GM08714 (cell line): ENCODE measurements around the gene ATP5MC2.
A peak's percentile ranks its signal among the peaks of the same experiment; 100 is the strongest.
"Not testable (repeated sequence)": the region's sequence is repeated elsewhere in the genome, so short reads cannot be mapped to it uniquely, and the experiment has no call there.

ENCODE experiments used
- H3K4me3 ChIP-seq: fragments of 200-500 bp; sonication (Bioruptor generic); 2 replicates; pipeline ENCODE4 v1.5.1; 2014; ENCODE audit warnings: mild to moderate bottlenecking, low read length, inconsistent platforms
- ZNF274 ChIP-seq: IDR thresholded peaks from 2 replicates; pipeline ENCODE4 v1.6.1; 2012; ENCODE audit warnings: mild to moderate bottlenecking, low read depth, low read length

The ATP5MC2 gene

GRCh38 chr12:53675701-53676607 is at the start of gene ATP5MC2:
TSS of gene ATP5MC2 (minus strand) at chr12:53676083. CDS start at chr12:53672614, 3,469 bp downstream.
- H3K4me3 ChIP-seq = peak within 1 kb of the TSS; percentile 91
- no peak for TF ChIP-seq ZNF274

- H3K4me3 ChIP-seq = no peak overlapping the region
- no peak for TF ChIP-seq ZNF274
Observed at GRCh38 chr12:53722450-53723041, 46.7 kb upstream of the ATP5MC2 start.

DNA sequence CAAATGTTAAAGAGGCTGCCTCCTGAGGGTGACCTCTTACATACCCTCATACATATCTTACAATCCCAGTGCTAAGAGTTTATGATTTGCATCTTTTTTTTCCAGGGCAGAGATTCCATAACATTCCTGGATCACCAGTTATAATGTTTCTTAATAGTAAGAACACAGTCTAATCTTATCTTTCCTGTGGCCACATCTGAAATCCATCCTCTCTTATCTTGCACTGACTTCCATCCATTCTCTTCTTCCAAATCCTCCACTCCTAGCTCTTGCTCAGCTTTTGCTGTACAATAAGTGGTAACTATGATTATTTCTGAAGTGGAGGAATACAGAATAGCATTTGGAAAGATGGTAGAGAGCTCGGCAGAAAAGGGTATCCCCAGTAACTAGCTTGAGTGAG is 45.1 kb upstream of the ATP5MC2 start:
- H3K4me3 ChIP-seq = no peak overlapping the region
- TF ChIP-seq ZNF274 = no peak

GRCh38 chr12:53719649-53720048 is 43.8 kb upstream of the ATP5MC2 start:
- H3K4me3 ChIP-seq = no peak overlapping the region
- TF ChIP-seq ZNF274 = no peak

DNA sequence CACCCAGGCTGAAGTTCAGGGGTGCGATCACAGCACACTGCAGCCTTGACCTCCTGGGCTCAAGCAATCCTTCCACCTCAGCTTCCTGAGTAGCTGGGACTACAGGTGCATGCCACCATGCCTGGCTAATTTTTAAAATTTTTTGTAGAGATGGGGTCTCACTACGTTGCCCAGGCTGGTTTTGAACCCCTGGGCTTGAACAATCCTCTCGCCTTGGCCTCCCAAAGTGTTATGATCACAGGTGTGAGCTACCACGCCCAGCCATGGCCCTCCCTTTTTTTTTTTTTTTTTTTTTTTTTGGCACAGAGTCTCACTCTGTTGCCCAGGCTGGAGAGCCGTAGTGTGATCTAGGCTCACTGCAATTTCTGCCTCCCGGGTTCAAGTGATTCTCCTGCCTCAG is 42.7 kb upstream of the ATP5MC2 start:
- not testable (repeated sequence) for H3K4me3 ChIP-seq

- H3K4me3 ChIP-seq = no peak overlapping the region
- no peak for TF ChIP-seq ZNF274
Observed at GRCh38 chr12:53717319-53717718, 41.4 kb upstream of the ATP5MC2 start.

DNA sequence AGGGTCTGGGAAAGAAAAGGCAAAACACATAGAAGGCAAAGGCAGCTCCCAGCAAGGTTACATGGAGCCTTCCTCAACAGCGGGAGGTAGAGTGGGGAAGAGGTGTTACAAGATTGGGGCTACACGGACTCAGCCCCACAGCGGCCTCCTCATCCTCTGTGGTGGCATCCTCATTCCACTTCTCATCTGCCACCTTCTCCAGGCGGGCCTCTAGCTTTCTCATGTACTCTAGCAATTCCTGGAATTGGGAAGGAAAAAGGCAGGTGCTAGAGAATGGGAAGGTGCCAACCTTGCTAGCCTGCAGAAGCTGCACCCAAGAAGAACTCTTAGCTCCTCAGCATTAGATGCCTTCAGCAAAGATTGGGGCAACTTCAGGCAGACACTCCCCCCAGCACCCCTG is 38.1 kb upstream of the ATP5MC2 start:
- no peak overlapping the region for H3K4me3 ChIP-seq
- no peak for TF ChIP-seq ZNF274

DNA sequence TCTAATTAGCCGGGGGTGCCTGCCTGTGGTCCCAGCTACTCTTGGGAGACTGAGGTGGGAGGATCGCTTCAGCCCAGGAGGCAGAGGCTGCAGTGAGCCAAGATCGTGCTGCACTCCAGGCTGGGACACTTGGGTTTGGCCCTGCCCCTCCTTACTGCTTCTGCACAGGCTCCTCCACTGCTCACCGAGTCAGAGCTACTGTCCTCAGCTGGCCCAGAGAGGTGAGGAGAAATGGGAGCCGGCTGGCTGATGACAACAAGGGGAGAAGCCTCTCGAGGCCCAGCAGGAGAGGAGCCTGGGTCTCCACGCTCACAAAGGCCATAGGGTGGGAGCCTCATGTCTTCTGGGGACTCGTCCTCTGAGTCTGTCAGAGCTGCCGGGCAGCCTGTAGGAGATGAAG is 37.6 kb upstream of the ATP5MC2 start:
- no peak for TF ChIP-seq ZNF274
- H3K4me3 ChIP-seq = no peak overlapping the region

- no peak for TF ChIP-seq ZNF274
- no peak overlapping the region for H3K4me3 ChIP-seq
Observed at GRCh38 chr12:53712059-53712643, 36.3 kb upstream of the ATP5MC2 start.

DNA sequence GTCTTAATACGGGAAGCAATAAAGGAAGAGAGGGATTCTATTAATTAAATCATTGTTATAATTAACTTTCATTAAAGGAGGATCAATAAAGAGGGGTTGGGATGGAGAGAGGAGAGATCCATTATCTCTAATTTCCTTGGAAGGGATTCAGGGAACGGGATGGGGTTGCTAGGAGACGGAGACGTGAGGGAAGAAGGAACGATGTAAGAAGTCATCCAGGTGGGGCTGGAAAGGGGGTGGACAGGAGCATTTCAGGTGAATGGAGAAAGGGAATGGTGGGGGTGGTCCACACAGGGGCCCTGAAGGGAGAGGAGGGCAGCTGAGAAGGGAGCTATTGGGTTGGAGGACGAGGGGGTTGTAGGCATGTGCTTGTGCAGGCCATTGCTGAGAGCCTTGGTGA is 34.2 kb upstream of the ATP5MC2 start:
- TF ChIP-seq ZNF274 = no peak
- no peak overlapping the region for H3K4me3 ChIP-seq

- no peak overlapping the region for H3K4me3 ChIP-seq
- TF ChIP-seq ZNF274 = no peak
Observed at GRCh38 chr12:53709671-53710070, 33.8 kb upstream of the ATP5MC2 start.

GRCh38 chr12:53706080-53706479 is 30.2 kb upstream of the ATP5MC2 start:
- no peak overlapping the region for H3K4me3 ChIP-seq
- TF ChIP-seq ZNF274 = no peak

- H3K4me3 ChIP-seq = no peak overlapping the region
- no peak for TF ChIP-seq ZNF274
Observed at GRCh38 chr12:53703756-53704155, 27.9 kb upstream of the ATP5MC2 start.

GRCh38 chr12:53701518-53702264 is 25.8 kb upstream of the ATP5MC2 start:
- no peak overlapping the region for H3K4me3 ChIP-seq
- no peak for TF ChIP-seq ZNF274
